ENCODE measurements around the gene RPP14. TPM values are rescaled to one million over a fixed set of nuclear protein-coding genes. Genes with fewer than 3 reads are reported as not detected.
A peak's percentile ranks its signal among the peaks of the same experiment; 100 is the strongest.
"Not testable (repeated sequence)": the region's sequence is repeated elsewhere in the genome, so short reads cannot be mapped to it uniquely, and the experiment has no call there.

RPP14 gene
- total RNA-seq, 2 donors from 2014 or later = 17.0 to 34.0 TPM

- H3K27ac Mint-ChIP-seq = peak overlapping the region; percentile 77 to 81
- H3K9me3 Mint-ChIP-seq = no peaks in the 10 kb centered on the region
- H3K4me1 Mint-ChIP-seq (ENCODE audit: low read depth in 2 of 2) = peaks cover 24 to 41% of the 10 kb centered on the region in 2 donors
- no peak for DNase-seq (ENCODE audit: low spot score)
- H3K27me3 Mint-ChIP-seq = no peaks in the 10 kb centered on the region
- H3K4me3 Mint-ChIP-seq = peak overlapping the region; percentile 74
- peaks cover 11% of the 10 kb centered on the region for H3K36me3 Mint-ChIP-seq
- no peak for ATAC-seq
Observed at GRCh38 chr3:58331593-58332152, 25.6 kb downstream of the RPP14 start.

- DNase-seq (ENCODE audit: low spot score) (peak; percentile 91), ATAC-seq (peak; percentile 92 to 93)
- Mint-ChIP-seq H3K27me3 (no peaks in the 10 kb centered on the region), H3K27ac (peak within 1 kb of the TSS; percentile 89 to 99), H3K9me3 (no peaks in the 10 kb centered on the region), H3K4me1 (ENCODE audit: low read depth in 2 of 2) (peaks cover 26 to 41% of the 10 kb centered on the region in 2 donors), H3K4me3 (peak within 1 kb of the TSS; percentile 82), H3K36me3 (peaks cover 11% of the 10 kb centered on the region)
Observed at GRCh38 chr3:58332575-58333188, 26.6 kb downstream of the RPP14 start, which contains the start of gene PXK. Gene PXK, plus strand, starts transcription at chr3:58332892. Its CDS starts 97 bp downstream, at chr3:58332989.

- H3K9me3 Mint-ChIP-seq = no peaks in the 10 kb centered on the region
- H3K27me3 Mint-ChIP-seq = no peaks in the 10 kb centered on the region
- H3K36me3 Mint-ChIP-seq = peaks cover 11% of the 10 kb centered on the region
- peak overlapping the region; percentile 89 to 99 for H3K27ac Mint-ChIP-seq
- peak overlapping the region; percentile 82 for H3K4me3 Mint-ChIP-seq
- ATAC-seq = peak; percentile 37 to 43
- no peak for DNase-seq (ENCODE audit: low spot score)
- peaks cover 26 to 41% of the 10 kb centered on the region in 2 donors for H3K4me1 Mint-ChIP-seq (ENCODE audit: low read depth in 2 of 2)
Observed at GRCh38 chr3:58333206-58334012, 27.4 kb downstream of the RPP14 start.

- peaks cover 26 to 41% of the 10 kb centered on the region in 2 donors for H3K4me1 Mint-ChIP-seq (ENCODE audit: low read depth in 2 of 2)
Observed at GRCh38 chr3:58334013-58334321, 27.9 kb downstream of the RPP14 start.

GRCh38 chr3:58334506-58334884, 28.4 kb downstream of the RPP14 start:
- Mint-ChIP-seq H3K27me3 (no peaks in the 10 kb centered on the region), H3K9me3 (no peaks in the 10 kb centered on the region), H3K36me3 (peaks cover 16% of the 10 kb centered on the region), H3K27ac (peak overlapping the region; percentile 89 to 99), H3K4me1 (ENCODE audit: low read depth in 2 of 2) (peaks cover 26 to 41% of the 10 kb centered on the region in 2 donors), H3K4me3 (peak overlapping the region; percentile 82)
- ATAC-seq (no peak), DNase-seq (ENCODE audit: low spot score) (no peak)

More at GRCh38 chr3:58334013-58334321, 27.9 kb downstream of the RPP14 start:
- Mint-ChIP-seq H3K27me3 (no peaks in the 10 kb centered on the region), H3K4me3 (peak overlapping the region; percentile 82), H3K9me3 (no peaks in the 10 kb centered on the region), H3K36me3 (peaks cover 12% of the 10 kb centered on the region), H3K27ac (peak overlapping the region; percentile 89 to 99)
- no peak for ATAC-seq
- DNase-seq (ENCODE audit: low spot score) = no peak

- Mint-ChIP-seq H3K27me3 (no peaks in the 10 kb centered on the region), H3K27ac (peak overlapping the region; percentile 89 to 99), H3K4me1 (ENCODE audit: low read depth in 2 of 2) (peaks cover 26 to 41% of the 10 kb centered on the region in 2 donors), H3K9me3 (no peaks in the 10 kb centered on the region), H3K4me3 (peak overlapping the region; percentile 82), H3K36me3 (peaks cover 16% of the 10 kb centered on the region)
- DNase-seq (ENCODE audit: low spot score) (no peak), ATAC-seq (peak in 1 of 2 donors; percentile 2)
Observed at GRCh38 chr3:58335652-58335947, 29.6 kb downstream of the RPP14 start.

GRCh38 chr3:58336135-58336882, 30.3 kb downstream of the RPP14 start:
- Mint-ChIP-seq H3K27me3 (no peaks in the 10 kb centered on the region), H3K4me3 (peak overlapping the region; percentile 82), H3K27ac (peak overlapping the region; percentile 89 to 99), H3K36me3 (peaks cover 16% of the 10 kb centered on the region), H3K4me1 (ENCODE audit: low read depth in 2 of 2) (peaks cover 28 to 46% of the 10 kb centered on the region in 2 donors), H3K9me3 (no peaks in the 10 kb centered on the region)
- ATAC-seq = no peak
- DNase-seq (ENCODE audit: low spot score) = no peak

- ATAC-seq (no peak), DNase-seq (ENCODE audit: low spot score) (no peak)
- Mint-ChIP-seq H3K36me3 (peaks cover 16% of the 10 kb centered on the region), H3K9me3 (no peaks in the 10 kb centered on the region), H3K4me3 (no peak overlapping the region), H3K27me3 (no peaks in the 10 kb centered on the region), H3K4me1 (ENCODE audit: low read depth in 2 of 2) (peaks cover 25 to 40% of the 10 kb centered on the region in 2 donors), H3K27ac (peak overlapping the region; percentile 89 to 99)
Observed at GRCh38 chr3:58337190-58337589, 31.1 kb downstream of the RPP14 start.

GRCh38 chr3:58339146-58339545, 33.1 kb downstream of the RPP14 start:
- not testable (repeated sequence) for H3K27me3 Mint-ChIP-seq; ATAC-seq; DNase-seq (ENCODE audit: low spot score); H3K27ac Mint-ChIP-seq; H3K9me3 Mint-ChIP-seq; H3K4me3 Mint-ChIP-seq
- Mint-ChIP-seq H3K36me3 (peaks cover 21% of the 10 kb centered on the region), H3K4me1 (ENCODE audit: low read depth in 2 of 2) (peaks cover 32 to 34% of the 10 kb centered on the region in 2 donors)

GRCh38 chr3:58340594-58341244, 34.7 kb downstream of the RPP14 start:
- ATAC-seq (no peak), DNase-seq (ENCODE audit: low spot score) (no peak)
- Mint-ChIP-seq H3K27ac (no peak overlapping the region), H3K36me3 (peaks cover 16% of the 10 kb centered on the region), H3K27me3 (no peaks in the 10 kb centered on the region), H3K4me1 (ENCODE audit: low read depth in 2 of 2) (peaks cover 24 to 27% of the 10 kb centered on the region in 2 donors), H3K4me3 (no peak overlapping the region), H3K9me3 (no peaks in the 10 kb centered on the region)

- ATAC-seq = no peak
- no peaks in the 10 kb centered on the region for H3K27me3 Mint-ChIP-seq
- H3K9me3 Mint-ChIP-seq = no peaks in the 10 kb centered on the region
- no peak for DNase-seq (ENCODE audit: low spot score)
- H3K4me1 Mint-ChIP-seq (ENCODE audit: low read depth in 2 of 2) = peaks cover 25 to 27% of the 10 kb centered on the region in 2 donors
- peaks cover 11% of the 10 kb centered on the region for H3K36me3 Mint-ChIP-seq
- no peak overlapping the region for H3K4me3 Mint-ChIP-seq
- H3K27ac Mint-ChIP-seq = no peak overlapping the region
Observed at GRCh38 chr3:58341376-58341775, 35.3 kb downstream of the RPP14 start.

GRCh38 chr3:58342676-58343075, 36.6 kb downstream of the RPP14 start:
- Mint-ChIP-seq H3K9me3 (no peaks in the 10 kb centered on the region), H3K27ac (no peak overlapping the region), H3K36me3 (peaks cover 10% of the 10 kb centered on the region), H3K4me3 (no peak overlapping the region), H3K4me1 (ENCODE audit: low read depth in 2 of 2) (peaks cover 30 to 32% of the 10 kb centered on the region in 2 donors), H3K27me3 (no peaks in the 10 kb centered on the region)
- ATAC-seq (no peak), DNase-seq (ENCODE audit: low spot score) (no peak)

- H3K27me3 Mint-ChIP-seq = no peaks in the 10 kb centered on the region
- DNase-seq (ENCODE audit: low spot score) (no peak), ATAC-seq (no peak)
- no peaks in the 10 kb centered on the region for H3K9me3 Mint-ChIP-seq
- H3K36me3 Mint-ChIP-seq = peaks cover 5% of the 10 kb centered on the region
- H3K4me1 Mint-ChIP-seq (ENCODE audit: low read depth in 2 of 2) = peaks cover 47% of the 10 kb centered on the region in 2 donors
- no peak overlapping the region for H3K4me3 Mint-ChIP-seq
- peak overlapping the region in 1 of 2 donors; percentile 23 for H3K27ac Mint-ChIP-seq
Observed at GRCh38 chr3:58345457-58345856, 39.4 kb downstream of the RPP14 start.

All from natural killer cell treated with Interleukin-12 subunit alpha and Interleukin-12 subunit beta and Interleukin-15 and Interleukin-18, amount 100 ng/mL, for 72 hours (primary cell).